Nephron progenitor cell (in vitro differentiated cells): ENCODE results near the gene PPP1R14C.
"Not testable (repeated sequence)": the region's sequence is repeated elsewhere in the genome, so short reads cannot be mapped to it uniquely, and the experiment has no call there.

Source experiments
- DNase-seq: peaks from one replicate; pipeline ENCODE4 v3.0.0; 2021
- H3K27ac Mint-ChIP-seq: 2 replicates; pipeline ENCODE4 v1.8.0; 2021; ENCODE audit warnings: mild to moderate bottlenecking, moderate library complexity, mixed read lengths
- H3K27me3 Mint-ChIP-seq: 2 replicates; pipeline ENCODE4 v1.8.0; 2021; ENCODE audit warnings: mild to moderate bottlenecking, low read depth, mixed read lengths; ENCODE audit not compliant: poor library complexity
- H3K36me3 Mint-ChIP-seq: 2 replicates; pipeline ENCODE4 v1.8.0; 2021; ENCODE audit warnings: low read depth, mixed read lengths
- H3K4me1 Mint-ChIP-seq: 2 replicates; pipeline ENCODE4 v1.8.0; 2021; ENCODE audit warnings: mixed read lengths
- H3K4me3 Mint-ChIP-seq: 2 replicates; pipeline ENCODE4 v1.8.0; 2021; ENCODE audit warnings: mild to moderate bottlenecking, moderate library complexity, mixed read lengths
- H3K9me3 Mint-ChIP-seq: 2 replicates; pipeline ENCODE4 v1.8.0; 2021; ENCODE audit warnings: mild to moderate bottlenecking, moderate library complexity, mixed read lengths
- TF ChIP-seq, protein P1 (sequence below): fragments of 200-600 bp; sonication (generic); IDR thresholded peaks from 2 replicates; pipeline ENCODE4 v1.5.0; 2021; ENCODE audit warnings: antibody characterized with exemption

The PPP1R14C gene

DNA sequence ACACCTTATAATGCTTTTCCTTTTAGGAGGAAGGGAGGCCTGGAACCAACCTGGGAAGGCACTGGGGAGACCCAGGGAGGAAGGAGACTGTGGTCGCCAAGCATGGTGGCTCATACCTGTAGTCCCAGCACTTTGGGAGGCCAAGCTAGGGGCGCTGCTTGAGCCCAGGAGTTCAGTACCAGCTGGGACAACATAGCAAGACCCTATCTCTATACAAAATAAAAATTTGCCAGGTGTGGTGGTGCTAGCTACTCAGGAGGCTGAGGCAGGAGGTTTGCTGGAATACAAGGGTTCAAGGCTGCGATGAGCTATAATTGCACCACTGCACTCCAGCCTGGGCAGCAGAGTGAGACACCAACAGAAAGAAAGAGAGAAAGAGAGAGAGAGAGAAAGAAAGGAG is 36.2 kb downstream of the PPP1R14C start:
- Mint-ChIP-seq H3K9me3 (no peaks in the 10 kb centered on the region), H3K27me3 (peaks cover 35% of the 10 kb centered on the region), H3K4me1 (peaks cover 25% of the 10 kb centered on the region), H3K4me3 (no peak overlapping the region), H3K36me3 (no peaks in the 10 kb centered on the region), H3K27ac (no peak overlapping the region)
- TF ChIP-seq, protein P1, sequence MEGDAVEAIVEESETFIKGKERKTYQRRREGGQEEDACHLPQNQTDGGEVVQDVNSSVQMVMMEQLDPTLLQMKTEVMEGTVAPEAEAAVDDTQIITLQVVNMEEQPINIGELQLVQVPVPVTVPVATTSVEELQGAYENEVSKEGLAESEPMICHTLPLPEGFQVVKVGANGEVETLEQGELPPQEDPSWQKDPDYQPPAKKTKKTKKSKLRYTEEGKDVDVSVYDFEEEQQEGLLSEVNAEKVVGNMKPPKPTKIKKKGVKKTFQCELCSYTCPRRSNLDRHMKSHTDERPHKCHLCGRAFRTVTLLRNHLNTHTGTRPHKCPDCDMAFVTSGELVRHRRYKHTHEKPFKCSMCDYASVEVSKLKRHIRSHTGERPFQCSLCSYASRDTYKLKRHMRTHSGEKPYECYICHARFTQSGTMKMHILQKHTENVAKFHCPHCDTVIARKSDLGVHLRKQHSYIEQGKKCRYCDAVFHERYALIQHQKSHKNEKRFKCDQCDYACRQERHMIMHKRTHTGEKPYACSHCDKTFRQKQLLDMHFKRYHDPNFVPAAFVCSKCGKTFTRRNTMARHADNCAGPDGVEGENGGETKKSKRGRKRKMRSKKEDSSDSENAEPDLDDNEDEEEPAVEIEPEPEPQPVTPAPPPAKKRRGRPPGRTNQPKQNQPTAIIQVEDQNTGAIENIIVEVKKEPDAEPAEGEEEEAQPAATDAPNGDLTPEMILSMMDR = no peak
- DNase-seq = no peak

- H3K4me3 Mint-ChIP-seq, H3K9me3 Mint-ChIP-seq, H3K27ac Mint-ChIP-seq, H3K36me3 Mint-ChIP-seq, DNase-seq: not testable (repeated sequence)
- Mint-ChIP-seq H3K4me1 (peaks cover 25% of the 10 kb centered on the region), H3K27me3 (peaks cover 43% of the 10 kb centered on the region)
Observed at GRCh38 chr6:150179907-150180424, 37.1 kb downstream of the PPP1R14C start.

DNA sequence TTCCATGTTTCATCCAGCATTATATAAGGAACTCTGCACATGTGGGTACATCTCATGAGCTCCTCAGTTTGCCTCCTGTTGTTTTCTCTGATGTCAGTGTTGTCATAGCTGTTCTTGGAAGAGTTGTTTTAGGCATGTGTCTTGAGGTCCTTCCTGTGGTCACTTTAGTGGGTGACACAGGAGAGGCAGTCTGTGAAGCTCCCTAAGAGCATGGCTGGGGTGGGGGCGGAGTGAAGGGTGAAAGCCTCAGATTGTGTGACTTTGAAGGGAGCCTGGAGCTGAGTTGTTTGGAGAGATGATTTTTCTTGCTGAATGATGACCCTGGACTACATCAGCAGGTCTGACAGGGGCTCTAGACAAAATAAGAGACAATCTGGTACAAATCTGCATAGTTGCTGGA is 37.7 kb downstream of the PPP1R14C start:
- Mint-ChIP-seq H3K27ac (no peak overlapping the region), H3K4me1 (peaks cover 25% of the 10 kb centered on the region)

DNA sequence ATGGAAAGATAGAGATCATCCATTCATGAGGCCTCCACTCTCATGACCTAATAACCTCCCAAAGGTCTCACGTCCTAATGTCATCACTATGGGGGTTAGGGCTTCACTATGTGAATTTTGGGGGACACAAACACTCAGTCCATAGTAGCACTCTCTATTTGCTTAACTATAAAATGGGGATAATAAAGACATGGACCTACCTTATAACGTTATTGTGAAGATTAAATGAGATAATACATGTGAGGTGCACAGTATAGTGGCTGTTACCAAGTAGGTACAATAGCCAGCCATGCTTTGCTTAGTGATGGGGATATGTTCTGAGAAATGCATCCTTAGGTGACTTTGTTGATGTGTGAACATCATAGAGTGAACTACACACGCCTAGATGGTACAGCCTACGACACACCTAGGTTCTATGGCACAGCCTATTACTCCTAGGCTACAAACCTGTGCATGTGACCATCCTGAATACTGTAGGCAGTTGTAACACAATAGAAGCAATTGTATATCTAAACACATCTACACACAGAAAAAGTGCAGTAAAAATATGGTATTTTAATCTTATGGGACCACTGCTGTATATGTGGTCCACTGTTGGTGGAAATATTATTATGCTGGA is 39.7 kb downstream of the PPP1R14C start:
- Mint-ChIP-seq H3K27ac (no peak overlapping the region), H3K4me3 (no peak overlapping the region), H3K36me3 (no peaks in the 10 kb centered on the region), H3K9me3 (peaks cover 4% of the 10 kb centered on the region), H3K27me3 (peaks cover 47% of the 10 kb centered on the region), H3K4me1 (peaks cover 16% of the 10 kb centered on the region)
- no peak for DNase-seq
- TF ChIP-seq, protein P1 = no peak

More for the DNA sequence above, 37.7 kb downstream of the PPP1R14C start:
- no peak for DNase-seq
- TF ChIP-seq, protein P1 = no peak
- no peaks in the 10 kb centered on the region for H3K36me3 Mint-ChIP-seq
- peaks cover 47% of the 10 kb centered on the region for H3K27me3 Mint-ChIP-seq
- H3K4me3 Mint-ChIP-seq = no peak overlapping the region
- no peaks in the 10 kb centered on the region for H3K9me3 Mint-ChIP-seq

- H3K4me3 Mint-ChIP-seq = no peak overlapping the region
- TF ChIP-seq, protein P1 = no peak
- no peaks in the 10 kb centered on the region for H3K36me3 Mint-ChIP-seq
- H3K27me3 Mint-ChIP-seq = peaks cover 47% of the 10 kb centered on the region
- H3K9me3 Mint-ChIP-seq = peaks cover 5% of the 10 kb centered on the region
- no peak for DNase-seq
- H3K27ac Mint-ChIP-seq = no peak overlapping the region
- peaks cover 11% of the 10 kb centered on the region for H3K4me1 Mint-ChIP-seq
Observed at GRCh38 chr6:150183105-150183504, 40.3 kb downstream of the PPP1R14C start.

GRCh38 chr6:150183966-150184365 is 41.1 kb downstream of the PPP1R14C start:
- Mint-ChIP-seq H3K36me3 (no peaks in the 10 kb centered on the region), H3K4me3 (no peak overlapping the region), H3K27ac (no peak overlapping the region), H3K9me3 (peaks cover 7% of the 10 kb centered on the region), H3K27me3 (peaks cover 47% of the 10 kb centered on the region), H3K4me1 (peaks cover 5% of the 10 kb centered on the region)
- DNase-seq = no peak
- TF ChIP-seq, protein P1 = no peak
